HCT116 (cell line): ENCODE data around the gene UGT3A2. TPM values are rescaled to one million over a fixed set of nuclear protein-coding genes. Genes with fewer than 3 reads are reported as not detected.

Source experiments
- ATAC-seq: fragments of 200-7000 bp; cut with Tn5 transposase; 2 replicates; pipeline ENCODE4 v1.9.1; 2020; ENCODE audit warnings: mild to moderate bottlenecking, moderate library complexity
- BruUV-seq: library from RNA; stranded (reverse); fragments of 400-500 nt; replicated peaks from 2 replicates; lab custom pipeline; 2021; lab: Mats Ljungman, UMichigan
- CTCF ChIA-PET: fragments of 300-600 bp; sonication (Branson Sonifier 250); formaldehyde crosslinking; loops from one replicate; lab custom pipeline; 2021; ENCODE audit warnings: antibody characterized with exemption; lab: Charles Lee
- POLR2A ChIA-PET: fragments of 300-600, 350-600 bp; sonication (Branson Sonifier 250); formaldehyde crosslinking; loops from one replicate; lab custom pipeline; 2021; ENCODE audit warnings: antibody characterized with exemption; lab: Charles Lee
- RAD21 ChIA-PET, 2 experiments: fragments of 300-600 bp; sonication (Branson Sonifier 250); formaldehyde crosslinking; loops; one replicate each; lab custom pipeline; 2023; ENCODE audit warnings: low total read pairs in 2 of 2; ENCODE audit not compliant: uncharacterized antibody in 2 of 2, unreplicated experiment in 2 of 2, low non-redundant PET in 1 of 2; lab: Charles Lee
- DNase-seq: peaks from one replicate; pipeline ENCODE4 v3.0.0-alpha.2; 2010; ENCODE audit warnings: low read depth, low spot score
- H2AFZ ChIP-seq: fragments of 200-600 bp; shearing (Covaris generic), sonication (generic); 2 replicates; pipeline ENCODE4 v1.6.1; 2017; ENCODE audit warnings: low read depth, mixed run types, mixed read lengths, antibody characterized with exemption, low read length; ENCODE audit not compliant: poor library complexity, severe bottlenecking
- H3K27ac ChIP-seq: 2 replicates; pipeline ENCODE4 v1.5.1; 2012; ENCODE audit warnings: low read depth, low read length
- H3K27me3 ChIP-seq: fragments of 200-600 bp; sonication (generic); 2 replicates; pipeline ENCODE4 v1.6.1; 2016; ENCODE audit warnings: mixed run types, low read length, mixed read lengths; ENCODE audit not compliant: insufficient read depth
- H3K36me3 ChIP-seq, 2 experiments: fragments of 200-500 bp in 1 of 2; fragments of 200-600 bp in 1 of 2; sonication (Bioruptor generic) in 1 of 2; sonication (generic) in 1 of 2; 2 replicates each; pipeline versions ENCODE4 v1.5.1 to v1.6.1; 2014 to 2016; ENCODE audit warnings: low read length in 2 of 2, inconsistent platforms in 1 of 2, mixed read lengths in 1 of 2, mixed run types in 1 of 2; ENCODE audit not compliant: insufficient read depth in 2 of 2, control insufficient read depth in 1 of 2
- H3K4me1 ChIP-seq, 2 experiments: fragments of 200-600 bp in 1 of 2; sonication (generic) in 1 of 2; 2 replicates each; pipeline versions ENCODE4 v1.5.1 to v1.6.1; 2012 to 2017; ENCODE audit warnings: low read length in 2 of 2, inconsistent platforms in 1 of 2, mild to moderate bottlenecking in 1 of 2, mixed read lengths in 1 of 2, mixed run types in 1 of 2, moderate library complexity in 1 of 2; ENCODE audit not compliant: insufficient read depth in 2 of 2, control insufficient read depth in 1 of 2
- H3K4me2 ChIP-seq: fragments of 200-600 bp; sonication (generic); 2 replicates; pipeline ENCODE4 v1.6.1; 2017; ENCODE audit warnings: mixed run types, low read length, mixed read lengths
- H3K4me3 ChIP-seq, 2 experiments: fragments of 200-600 bp in 1 of 2; sonication (generic) in 1 of 2; replicated peaks in 1 of 2; 2 replicates each; pipeline ENCODE4 v1.5.1; 2011 to 2016; ENCODE audit warnings: low read length in 2 of 2, control low read depth in 1 of 2, low read depth in 1 of 2, mild to moderate bottlenecking in 1 of 2, mixed read lengths in 1 of 2, mixed run types in 1 of 2
- H3K79me2 ChIP-seq: fragments of 200-600 bp; sonication (generic); 2 replicates; pipeline ENCODE4 v1.6.1; 2017; ENCODE audit warnings: mild to moderate bottlenecking, mixed run types, low read length, moderate library complexity, mixed read lengths; ENCODE audit not compliant: insufficient read depth
- H3K9ac ChIP-seq: fragments of 200-600 bp; sonication (generic); 2 replicates; pipeline ENCODE4 v1.6.1; 2016; ENCODE audit warnings: low read length, mixed read lengths
- H3K9me2 ChIP-seq: fragments of 200-600 bp; sonication (generic), shearing (Covaris generic); 2 replicates; pipeline ENCODE4 v1.6.1; 2017; ENCODE audit warnings: mixed run types, mild to moderate bottlenecking, moderate library complexity; ENCODE audit not compliant: insufficient read depth
- H3K9me3 ChIP-seq, 2 experiments: fragments of 200-500 bp in 1 of 2; fragments of 200-600 bp in 1 of 2; sonication (Bioruptor generic) in 1 of 2; sonication (generic) in 1 of 2; 2 replicates each; pipeline ENCODE4 v1.6.1; 2014 to 2017; ENCODE audit warnings: low read length in 2 of 2, mixed read lengths in 2 of 2, inconsistent platforms in 1 of 2, low read depth in 1 of 2, mild to moderate bottlenecking in 1 of 2, mixed run types in 1 of 2, moderate library complexity in 1 of 2; ENCODE audit not compliant: control insufficient read depth in 1 of 2, insufficient read depth in 1 of 2
- H4K20me1 ChIP-seq: fragments of 200-600 bp; sonication (generic), shearing (Covaris generic); 2 replicates; pipeline ENCODE4 v1.6.1; 2017; ENCODE audit warnings: mixed run types, mild to moderate bottlenecking, moderate library complexity; ENCODE audit not compliant: insufficient read depth
- CBX3 ChIP-seq: IDR thresholded peaks from 2 replicates; pipeline ENCODE4 v1.6.1; 2012; ENCODE audit warnings: low read depth
- CEBPB ChIP-seq: IDR thresholded peaks from 2 replicates; pipeline ENCODE4 v1.6.1; 2012; ENCODE audit warnings: low read depth
- EGR1 ChIP-seq: IDR thresholded peaks from 2 replicates; pipeline ENCODE4 v1.6.1; 2012; ENCODE audit warnings: low read depth
- EZH2 ChIP-seq: fragments of 200-600 bp; sonication (generic); IDR thresholded peaks from 2 replicates; pipeline ENCODE4 v1.6.1; 2017; ENCODE audit warnings: antibody characterized with exemption, mixed run types
- EZH2phosphoT487 ChIP-seq: fragments of 200-600 bp; IDR thresholded peaks from 2 replicates; pipeline ENCODE4 v1.6.1; 2018; ENCODE audit warnings: antibody characterized with exemption, borderline replicate concordance
- FOSL1 ChIP-seq: IDR thresholded peaks from 2 replicates; pipeline ENCODE4 v1.6.1; 2012; ENCODE audit warnings: low read depth
- JUND ChIP-seq: IDR thresholded peaks from 2 replicates; pipeline ENCODE4 v1.6.1; 2012
- MAX ChIP-seq: IDR thresholded peaks from 2 replicates; pipeline ENCODE4 v1.6.1; 2012
- POLR2A ChIP-seq: IDR thresholded peaks from 2 replicates; pipeline ENCODE4 v1.7.0; 2011; ENCODE audit warnings: borderline replicate concordance; ENCODE audit not compliant: insufficient read depth, insufficient read length; ENCODE audit errors: extremely low read depth
- POLR2AphosphoS5 ChIP-seq: IDR thresholded peaks from 2 replicates; pipeline ENCODE4 v1.6.1; 2011; ENCODE audit warnings: mild to moderate bottlenecking, low read depth, low read length, moderate library complexity
- RAD21 ChIP-seq: IDR thresholded peaks from 2 replicates; pipeline ENCODE4 v1.6.1; 2012; ENCODE audit warnings: low read depth, mild to moderate bottlenecking
- REST ChIP-seq: IDR thresholded peaks from 2 replicates; pipeline ENCODE4 v1.6.1; 2012; ENCODE audit warnings: low read depth
- SRF ChIP-seq: IDR thresholded peaks from 2 replicates; pipeline ENCODE4 v1.6.1; 2012; ENCODE audit warnings: low read depth
- TCF7L2 ChIP-seq: IDR thresholded peaks from 2 replicates; pipeline ENCODE4 v1.7.0; 2011; ENCODE audit warnings: borderline replicate concordance, inconsistent platforms; ENCODE audit not compliant: insufficient read depth, insufficient read length; ENCODE audit errors: extremely low read depth
- YY1 ChIP-seq: IDR thresholded peaks from 2 replicates; pipeline ENCODE4 v1.6.1; 2011; ENCODE audit warnings: low read length, low read depth, moderate library complexity, mild to moderate bottlenecking; ENCODE audit not compliant: insufficient replicate concordance; ENCODE audit errors: extremely low read depth
- ZFX ChIP-seq: fragments of 450-650 bp; IDR thresholded peaks from 2 replicates; pipeline ENCODE4 v1.6.1; 2017
- ZNF274 ChIP-seq: fragments of 200-500 bp; sonication (Bioruptor generic); IDR thresholded peaks from 2 replicates; pipeline ENCODE4 v1.6.1; 2014; ENCODE audit warnings: mild to moderate bottlenecking, low read depth, low read length, inconsistent platforms
- intact Hi-C: fragments of 100-400 bp; cut with micrococcal nuclease; formaldehyde crosslinking; loops from 2 replicates; pipeline ENCODE4 v1.10.0; 2022
- total RNA-seq: library from RNA; stranded (reverse); gene quantifications from one replicate; pipeline ENCODE4 v1.2.1, GENCODE V29; 2021; ENCODE audit not compliant: unreplicated experiment

Gene UGT3A2
- total RNA-seq, 1 experiment from 2014 or later = not detected

- ATAC-seq = no peak
- H3K4me2 ChIP-seq = no peak overlapping the region
- CTCF ChIA-PET = interaction anchor here (1.3 kb wide), 1 partner anchor 8 kb away, joined by 4 read pairs; no protein-coding TSS in a partner anchor
- H3K9me2 ChIP-seq = no peaks in the 10 kb centered on the region
- no peaks in the 10 kb centered on the region for H3K79me2 ChIP-seq
- intact Hi-C loops = no loop called here
- no peak for TF ChIP-seq ZNF274
- TF ChIP-seq YY1 = no peak
- TF ChIP-seq RAD21 = no peak
- TF ChIP-seq EGR1 = no peak
- no peak for TF ChIP-seq JUND
- TF ChIP-seq EZH2phosphoT487 = no peak
- TF ChIP-seq FOSL1 = no peak
- no peak for TF ChIP-seq CBX3
- TF ChIP-seq, all 23 proteins: peak for 0
- POLR2A ChIA-PET = no interaction called here
- no peak for DNase-seq
- H3K9ac ChIP-seq = no peak overlapping the region
- no peak overlapping the region for H3K27ac ChIP-seq
- H4K20me1 ChIP-seq = no peaks in the 10 kb centered on the region
- H3K4me1 ChIP-seq = no peaks in the 10 kb centered on the region
- H3K9me3 ChIP-seq = no peaks in the 10 kb centered on the region
- no peak overlapping the region for H3K4me3 ChIP-seq
- 0 out of 2 replicates have a peak, but pooled peaks cover 3% of the 10 kb centered on the region for H3K27me3 ChIP-seq
- RAD21 ChIA-PET = no interaction called here
- no peak overlapping the region for H2AFZ ChIP-seq
- no peaks in the 10 kb centered on the region for H3K36me3 ChIP-seq
- BruUV-seq = no TSS peak
These were observed 4.2 kb upstream of the UGT3A2 start for GRCh38 chr5:36070687-36071571.

- no peak overlapping the region for H2AFZ ChIP-seq
- POLR2A ChIA-PET = no interaction called here
- H3K27ac ChIP-seq = no peak overlapping the region
- H4K20me1 ChIP-seq = no peaks in the 10 kb centered on the region
- DNase-seq (no peak), ATAC-seq (no peak)
- no peak overlapping the region for H3K4me2 ChIP-seq
- no peak overlapping the region for H3K4me3 ChIP-seq
- H3K9me2 ChIP-seq = no peaks in the 10 kb centered on the region
- no TSS peak for BruUV-seq
- no peaks in the 10 kb centered on the region for H3K36me3 ChIP-seq
- H3K27me3 ChIP-seq = 0 out of 2 replicates have a peak, but pooled peaks cover 3% of the 10 kb centered on the region
- no peaks in the 10 kb centered on the region for H3K79me2 ChIP-seq
- CTCF ChIA-PET = interaction anchor here (1.5 kb wide), 1 partner anchor 10 kb away, joined by 9 read pairs; no protein-coding TSS in a partner anchor
- intact Hi-C loops = no loop called here
- H3K4me1 ChIP-seq = no peaks in the 10 kb centered on the region
- RAD21 ChIA-PET = no interaction called here
- no peaks in the 10 kb centered on the region for H3K9me3 ChIP-seq
- H3K9ac ChIP-seq = no peak overlapping the region
- TF ChIP-seq CBX3 (no peak), EZH2 (no peak), YY1 (no peak), REST (no peak), CEBPB (no peak), FOSL1 (no peak), TCF7L2 (no peak), MAX (no peak), POLR2A (no peak), JUND (no peak), SRF (no peak), ZFX (no peak), POLR2AphosphoS5 (no peak), RAD21 (no peak)
These were observed 2.1 kb upstream of the UGT3A2 start for GRCh38 chr5:36068751-36069281.
